Panc1 (cell line): ENCODE data around the gene RCN1.

ENCODE experiments used
- CTCF ChIP-seq: fragments of 450-650 bp; IDR thresholded peaks from 2 replicates; pipeline ENCODE4 v1.5.1; 2017; ENCODE audit warnings: mild to moderate bottlenecking
- POLR2AphosphoS5 ChIP-seq: IDR thresholded peaks from 2 replicates; pipeline ENCODE4 v1.6.1; 2012; ENCODE audit warnings: mild to moderate bottlenecking, low read depth, low read length, moderate library complexity
- SIN3A ChIP-seq: IDR thresholded peaks from 2 replicates; pipeline ENCODE4 v1.6.1; 2012; ENCODE audit warnings: low read depth, mild to moderate bottlenecking, low read length, moderate library complexity, borderline replicate concordance; ENCODE audit not compliant: insufficient read depth
- TCF7L2 ChIP-seq: IDR thresholded peaks from 2 replicates; pipeline ENCODE4 v1.6.1; 2011; ENCODE audit warnings: mild to moderate bottlenecking, low read depth, low read length, inconsistent platforms

- TF ChIP-seq CTCF (no peak), SIN3A (no peak), POLR2AphosphoS5 (no peak), TCF7L2 (no peak)
Observed at GRCh38 chr11:32053151-32053888, 37.6 kb upstream of the RCN1 start.
